Hindlimb muscle (tissue), 1 donor: ENCODE data around the gene FOLH1. TPM values are rescaled to one million over a fixed set of nuclear protein-coding genes. Genes with fewer than 3 reads are reported as not detected.
A peak's percentile ranks its signal among the peaks of the same experiment; 100 is the strongest.
"Not testable (repeated sequence)": the region's sequence is repeated elsewhere in the genome, so short reads cannot be mapped to it uniquely, and the experiment has no call there.

Experiments used
- DNase-seq: peaks from one replicate; pipeline ENCODE4 v3.0.0-alpha.2; 2013
- polyA plus RNA-seq: library from polyadenylated mRNA; unstranded; fragments of 120-200 nt; gene quantifications from one replicate; pipeline ENCODE4 v1.2.1, GENCODE V29; 2013; ENCODE audit not compliant: insufficient read length

Gene FOLH1
- polyA plus RNA-seq, result 1.3 TPM

- peak; percentile 48 for DNase-seq
These were observed at the start of gene FOLH1 for GRCh38 chr11:49208006-49208721. Gene FOLH1 (minus strand): TSS chr11:49208602. CDS start chr11:49208409, 193 bp downstream.

GRCh38 chr11:49255148-49255547 is 46.7 kb upstream of the FOLH1 start:
- not testable (repeated sequence) for DNase-seq

DNA sequence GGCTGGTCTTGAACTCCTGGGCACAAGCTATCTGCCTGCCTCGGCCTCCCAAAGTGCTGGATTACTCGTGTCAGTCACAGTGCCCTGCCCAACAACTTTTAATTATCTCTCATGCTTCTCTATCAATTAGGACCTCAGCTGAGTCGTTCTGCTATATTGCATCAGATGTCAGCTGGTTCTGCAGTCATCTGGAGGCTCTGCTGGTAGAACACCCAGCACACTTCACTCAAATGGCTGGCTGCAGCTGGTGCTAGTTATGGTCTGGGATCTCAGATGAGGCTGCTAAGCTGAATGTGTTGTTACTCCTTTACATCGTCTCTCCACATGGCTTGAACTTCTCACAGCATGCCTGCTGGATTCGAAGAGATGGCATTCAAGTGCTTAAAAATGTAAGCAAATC is 42.8 kb upstream of the FOLH1 start:
- not testable (repeated sequence) for DNase-seq

DNA sequence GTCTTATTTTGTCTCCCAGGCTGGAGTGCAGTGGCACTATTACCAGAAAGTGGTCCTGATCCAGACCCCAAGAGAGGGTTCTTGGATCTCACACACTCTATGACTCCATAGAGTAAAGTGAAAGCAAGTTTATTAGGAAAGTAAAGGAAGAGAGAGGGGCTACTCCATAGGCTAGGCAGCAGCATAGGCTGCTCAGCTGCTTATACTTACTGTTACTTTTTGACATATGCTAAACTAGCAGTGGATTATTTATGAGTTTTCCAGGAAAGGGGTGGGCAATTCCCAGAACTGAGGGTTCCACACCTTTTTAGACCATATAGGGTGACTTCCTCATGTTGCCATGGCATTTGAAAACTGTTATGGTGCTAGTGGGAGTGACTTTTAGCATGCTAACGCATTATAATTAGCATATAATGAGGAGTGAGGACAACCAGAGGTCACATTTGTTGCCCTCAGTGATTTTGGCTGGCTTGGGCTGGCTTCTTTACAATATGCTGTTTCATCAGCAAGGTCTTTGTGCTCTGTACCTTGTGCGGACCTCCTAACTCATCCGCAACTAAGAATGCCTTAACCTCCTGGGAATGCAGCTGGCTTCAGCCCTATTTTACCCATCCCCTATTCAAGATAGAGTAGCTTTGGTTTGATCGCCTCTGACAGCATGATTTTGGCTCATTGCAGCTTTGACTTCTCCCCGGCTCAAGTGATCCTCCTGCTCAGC is 42.2 kb upstream of the FOLH1 start:
- not testable (repeated sequence) for DNase-seq

GRCh38 chr11:49249363-49249762 is 41.0 kb upstream of the FOLH1 start:
- DNase-seq, result not testable (repeated sequence)

DNA sequence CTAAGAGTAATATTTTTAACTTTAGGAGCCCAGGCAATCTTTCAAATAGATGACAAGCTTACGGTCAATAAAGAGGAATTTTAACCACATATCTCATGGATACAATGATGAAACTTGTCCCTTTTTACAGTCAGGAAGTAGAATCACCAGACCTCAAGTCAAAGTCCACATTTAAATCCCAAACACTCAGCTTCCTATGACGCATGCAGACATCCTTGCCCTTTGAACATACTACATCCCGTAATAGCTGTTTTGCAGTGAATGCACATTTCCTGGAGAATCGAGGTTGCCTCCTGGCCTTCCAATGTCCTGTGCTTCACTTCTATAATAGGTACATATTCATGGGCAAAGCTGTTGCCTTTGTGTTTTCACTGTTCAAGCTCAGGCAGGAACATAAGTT is 25.3 kb upstream of the FOLH1 start:
- DNase-seq, result not testable (repeated sequence)

DNA sequence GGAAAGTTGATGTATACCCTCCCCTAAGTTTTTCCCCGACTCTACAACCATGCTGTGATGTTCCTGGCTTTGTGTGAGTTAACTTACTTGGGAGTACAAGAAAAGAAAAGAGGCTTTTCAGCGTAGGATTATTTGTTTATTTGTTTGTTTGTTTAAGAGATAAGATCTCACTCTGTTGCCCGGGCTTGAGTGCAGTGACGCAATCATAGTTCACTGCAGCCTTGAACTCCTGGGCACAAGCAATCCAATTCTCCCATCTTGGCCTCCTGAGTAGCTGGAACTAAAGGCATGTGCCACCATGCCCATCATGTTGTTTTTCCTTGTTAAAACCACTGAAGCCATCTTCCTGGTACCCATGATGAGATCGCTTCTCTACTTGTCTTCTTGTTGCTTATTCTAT is 24.6 kb upstream of the FOLH1 start:
- not testable (repeated sequence) for DNase-seq

GRCh38 chr11:49231725-49232124 is 23.3 kb upstream of the FOLH1 start:
- not testable (repeated sequence) for DNase-seq

DNA sequence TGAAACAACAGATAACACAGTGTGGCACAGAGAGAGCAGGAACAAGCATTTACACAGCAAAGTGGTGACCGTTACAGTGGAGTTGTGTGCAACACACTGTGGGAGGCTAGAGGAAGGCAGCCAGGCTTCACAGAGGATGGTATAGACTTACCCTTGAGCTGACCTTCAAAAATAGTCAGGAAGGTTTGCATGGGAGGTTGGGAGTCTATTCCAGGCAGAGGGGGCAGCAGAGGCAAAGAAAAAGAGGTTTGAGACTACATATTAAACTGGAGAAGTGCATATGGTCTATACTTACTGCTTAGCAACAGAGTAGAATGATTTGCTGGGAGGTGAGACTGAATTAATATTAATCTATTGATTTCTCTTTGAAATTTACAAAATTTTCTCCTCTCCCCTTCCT is 22.1 kb upstream of the FOLH1 start:
- DNase-seq, result not testable (repeated sequence)

DNA sequence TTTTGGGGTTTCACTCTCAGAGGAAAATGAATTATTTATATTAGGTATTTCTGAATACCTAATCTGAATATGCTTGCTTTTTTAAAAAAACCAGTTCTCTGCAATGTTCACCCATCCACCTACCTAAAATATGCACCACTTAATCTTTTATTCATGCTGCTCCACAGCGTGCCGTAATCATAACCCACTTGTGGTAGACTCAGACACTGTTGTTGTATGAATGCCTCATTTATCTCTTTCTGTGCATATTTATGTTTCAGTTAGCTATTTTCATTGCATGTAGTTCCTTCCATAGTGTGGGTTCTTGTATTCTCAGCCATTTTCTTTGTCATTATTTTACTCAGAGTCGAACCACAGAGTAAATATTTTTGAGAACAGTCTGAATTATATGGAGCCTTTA is 21.6 kb upstream of the FOLH1 start:
- not testable (repeated sequence) for DNase-seq

- not testable (repeated sequence) for DNase-seq
These were observed 20.7 kb upstream of the FOLH1 start for GRCh38 chr11:49229136-49229535.

GRCh38 chr11:49225255-49225785 is 16.9 kb upstream of the FOLH1 start:
- not testable (repeated sequence) for DNase-seq

GRCh38 chr11:49221112-49221511 is 12.7 kb upstream of the FOLH1 start:
- no peak for DNase-seq

GRCh38 chr11:49213026-49213560 is 4.7 kb upstream of the FOLH1 start:
- no peak for DNase-seq

- not testable (repeated sequence) for DNase-seq
These were observed 1.4 kb downstream of the FOLH1 start for GRCh38 chr11:49206999-49207398.

GRCh38 chr11:49202287-49202976 is 6.0 kb downstream of the FOLH1 start:
- DNase-seq, result no peak

- not testable (repeated sequence) for DNase-seq
These were observed 11.6 kb downstream of the FOLH1 start for GRCh38 chr11:49196775-49197174.

DNA sequence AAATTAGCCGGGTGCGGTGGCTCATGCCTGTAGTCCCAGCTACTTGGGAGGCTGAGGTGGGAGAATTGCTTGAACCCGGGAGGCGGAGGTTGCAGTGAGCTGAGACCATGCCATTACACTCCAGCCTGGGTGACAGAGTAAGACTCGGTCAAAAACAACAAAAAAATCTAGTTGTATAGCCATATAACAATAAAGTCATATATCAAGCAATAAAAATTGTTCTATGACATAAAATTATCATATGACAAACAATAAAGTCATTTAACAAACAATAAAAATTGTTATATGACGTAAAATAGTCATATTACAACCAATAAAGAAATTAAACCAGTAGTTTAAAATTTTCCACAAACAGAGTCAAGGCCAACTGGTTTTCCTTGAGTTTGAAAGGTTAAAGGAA is 12.4 kb downstream of the FOLH1 start:
- not testable (repeated sequence) for DNase-seq

DNA sequence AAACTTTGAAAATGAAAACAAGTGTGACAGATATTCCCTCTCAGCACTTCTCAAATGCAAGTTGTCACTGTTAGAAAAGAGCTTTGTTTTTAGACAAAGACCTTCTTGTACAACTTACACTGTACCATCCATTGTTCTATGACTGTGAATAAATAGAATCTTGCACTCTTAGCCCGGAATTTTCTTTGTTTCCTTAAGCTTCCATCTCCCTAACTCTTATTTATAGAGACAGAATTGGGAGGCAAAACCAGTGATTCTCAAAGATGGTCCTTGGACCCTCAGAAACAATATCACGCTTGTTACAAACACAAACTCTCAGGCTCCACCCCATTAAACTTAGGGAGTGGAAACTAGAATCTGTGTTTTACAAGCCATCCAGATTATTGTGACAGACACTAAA is 18.1 kb downstream of the FOLH1 start:
- not testable (repeated sequence) for DNase-seq

- not testable (repeated sequence) for DNase-seq
These were observed 22.2 kb downstream of the FOLH1 start for GRCh38 chr11:49186225-49186624.

GRCh38 chr11:49185597-49185996 is 22.8 kb downstream of the FOLH1 start:
- DNase-seq, result not testable (repeated sequence)

GRCh38 chr11:49184756-49185155 is 23.6 kb downstream of the FOLH1 start:
- DNase-seq, result not testable (repeated sequence)

DNA sequence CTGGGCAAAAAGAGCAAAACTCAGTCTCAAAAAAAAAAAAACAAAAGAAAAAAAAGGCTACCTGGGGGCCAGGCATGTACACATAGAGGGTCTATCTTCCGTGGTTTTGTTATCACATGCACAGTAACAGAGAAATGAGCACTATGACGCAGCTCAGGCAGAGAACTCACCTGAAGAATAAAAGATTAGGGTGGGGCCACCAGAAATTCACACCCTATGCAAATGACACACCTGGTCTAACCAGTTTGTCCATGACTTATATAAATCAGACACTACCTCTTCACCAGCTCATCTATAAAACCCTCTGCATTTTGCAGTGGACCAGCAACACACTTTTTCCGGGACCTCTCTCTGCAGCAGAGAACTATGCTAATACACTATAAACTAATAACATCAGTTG is 30.5 kb downstream of the FOLH1 start:
- not testable (repeated sequence) for DNase-seq
